Epithelial cell of proximal tubule (primary cell): ENCODE results near the gene RAVER2. TPM values are rescaled to one million over a fixed set of nuclear protein-coding genes. Genes with fewer than 3 reads are reported as not detected.

Source experiments
- DNase-seq: peaks from one replicate; pipeline ENCODE4 v3.0.0-alpha.2; 2011; ENCODE audit warnings: low read depth
- H3K4me3 ChIP-seq: 2 replicates; pipeline ENCODE4 v1.5.1; 2011; ENCODE audit warnings: low read depth, mild to moderate bottlenecking, low read length
- total RNA-seq: library from RNA; depleted of rRNA; stranded (reverse); fragments of >200 nt; gene quantifications from 2 replicates; pipeline ENCODE4 v1.2.3, GENCODE V29; 2015
- TF ChIP-seq, protein P1 (sequence below): conservative IDR thresholded peaks from 2 replicates; pipeline ENCODE4 v1.5.1; 2012; ENCODE audit warnings: low read depth, mild to moderate bottlenecking, low read length

Gene RAVER2
- total RNA-seq, 1 donor from 2014 or later, result 6.9 TPM

DNA sequence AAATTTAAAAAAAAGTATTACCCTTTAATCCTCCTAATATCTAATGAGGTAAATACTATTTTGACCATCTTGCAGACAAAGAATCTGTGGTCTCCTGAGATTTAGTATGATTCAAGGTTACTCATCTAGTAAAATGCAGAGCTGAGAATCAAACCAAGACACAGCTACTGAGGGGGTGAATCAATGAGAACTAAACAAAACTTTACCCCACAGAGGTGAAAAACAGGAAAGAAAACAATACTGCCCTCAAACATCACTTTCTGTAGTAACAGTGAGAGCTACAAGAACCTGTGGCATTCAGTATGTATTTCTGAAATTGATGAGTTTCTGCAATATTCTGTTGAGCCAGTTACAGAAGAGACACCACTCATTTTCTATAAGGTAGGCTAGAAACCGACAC is 136.4 kb downstream of the RAVER2 start:
- no peak overlapping the region for H3K4me3 ChIP-seq
- DNase-seq, result no peak
- TF ChIP-seq, protein P1, sequence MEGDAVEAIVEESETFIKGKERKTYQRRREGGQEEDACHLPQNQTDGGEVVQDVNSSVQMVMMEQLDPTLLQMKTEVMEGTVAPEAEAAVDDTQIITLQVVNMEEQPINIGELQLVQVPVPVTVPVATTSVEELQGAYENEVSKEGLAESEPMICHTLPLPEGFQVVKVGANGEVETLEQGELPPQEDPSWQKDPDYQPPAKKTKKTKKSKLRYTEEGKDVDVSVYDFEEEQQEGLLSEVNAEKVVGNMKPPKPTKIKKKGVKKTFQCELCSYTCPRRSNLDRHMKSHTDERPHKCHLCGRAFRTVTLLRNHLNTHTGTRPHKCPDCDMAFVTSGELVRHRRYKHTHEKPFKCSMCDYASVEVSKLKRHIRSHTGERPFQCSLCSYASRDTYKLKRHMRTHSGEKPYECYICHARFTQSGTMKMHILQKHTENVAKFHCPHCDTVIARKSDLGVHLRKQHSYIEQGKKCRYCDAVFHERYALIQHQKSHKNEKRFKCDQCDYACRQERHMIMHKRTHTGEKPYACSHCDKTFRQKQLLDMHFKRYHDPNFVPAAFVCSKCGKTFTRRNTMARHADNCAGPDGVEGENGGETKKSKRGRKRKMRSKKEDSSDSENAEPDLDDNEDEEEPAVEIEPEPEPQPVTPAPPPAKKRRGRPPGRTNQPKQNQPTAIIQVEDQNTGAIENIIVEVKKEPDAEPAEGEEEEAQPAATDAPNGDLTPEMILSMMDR, result no peak

Other genes starting within 250 kb of the RAVER2 start
- gene JAK1, start 221.5 kb downstream of the RAVER2 start, total RNA-seq, result 77.5 and 110 TPM in 2 replicates